Lower lobe of right lung (tissue), 2 donors: Measurements from ENCODE around the gene EYA2. TPM values are rescaled to one million over a fixed set of nuclear protein-coding genes. Genes with fewer than 3 reads are reported as not detected.

Experiments
- ATAC-seq, 2 donors: fragments of 200-7000 bp; cut with Tn5 transposase; one replicate each; pipeline ENCODE4 v1.9.1; 2020 to 2022; ENCODE audit warnings: mild to moderate bottlenecking in 2 of 2, moderate library complexity in 2 of 2
- DNase-seq: peaks from one replicate; pipeline ENCODE4 v3.0.0-alpha.2; 2020
- H3K27ac ChIP-seq: fragments of 200-600 bp; one replicate; pipeline ENCODE4 v1.8.0; 2022
- H3K27me3 ChIP-seq: fragments of 200-600 bp; one replicate; pipeline ENCODE4 v1.8.0; 2022; ENCODE audit warnings: low read depth
- H3K36me3 ChIP-seq: fragments of 200-600 bp; one replicate; pipeline ENCODE4 v1.8.0; 2022; ENCODE audit warnings: mild to moderate bottlenecking
- H3K4me1 ChIP-seq: fragments of 200-600 bp; one replicate; pipeline ENCODE4 v1.8.0; 2022
- H3K4me3 ChIP-seq: fragments of 200-600 bp; one replicate; pipeline ENCODE4 v1.8.0; 2022; ENCODE audit warnings: mild to moderate bottlenecking
- H3K9me3 ChIP-seq: fragments of 200-600 bp; one replicate; pipeline ENCODE4 v1.8.0; 2022
- CTCF ChIP-seq: fragments of 200-600 bp; IDR thresholded peaks from one replicate; pipeline ENCODE4 v1.8.0; 2022; ENCODE audit warnings: antibody characterized with exemption, mild to moderate bottlenecking
- intact Hi-C: fragments of 100-400 bp; cut with DNase I; formaldehyde crosslinking; loops from one replicate; pipeline ENCODE4 v1.11.0; 2022
- total RNA-seq: library from RNA; stranded (reverse); fragmentation: NEBNext Ultra II Directional; extraction: Animal tissue kit (Norgen Biotek cat#: 25700); gene quantifications from one replicate; pipeline ENCODE4 v1.2.1, GENCODE V29; 2021
- donor health status: DM: no; HTN: yes; CAD: no; lungs with severe emphysema.

Gene EYA2
- total RNA-seq, 1 donor from 2014 or later, result 3.5 TPM

DNA sequence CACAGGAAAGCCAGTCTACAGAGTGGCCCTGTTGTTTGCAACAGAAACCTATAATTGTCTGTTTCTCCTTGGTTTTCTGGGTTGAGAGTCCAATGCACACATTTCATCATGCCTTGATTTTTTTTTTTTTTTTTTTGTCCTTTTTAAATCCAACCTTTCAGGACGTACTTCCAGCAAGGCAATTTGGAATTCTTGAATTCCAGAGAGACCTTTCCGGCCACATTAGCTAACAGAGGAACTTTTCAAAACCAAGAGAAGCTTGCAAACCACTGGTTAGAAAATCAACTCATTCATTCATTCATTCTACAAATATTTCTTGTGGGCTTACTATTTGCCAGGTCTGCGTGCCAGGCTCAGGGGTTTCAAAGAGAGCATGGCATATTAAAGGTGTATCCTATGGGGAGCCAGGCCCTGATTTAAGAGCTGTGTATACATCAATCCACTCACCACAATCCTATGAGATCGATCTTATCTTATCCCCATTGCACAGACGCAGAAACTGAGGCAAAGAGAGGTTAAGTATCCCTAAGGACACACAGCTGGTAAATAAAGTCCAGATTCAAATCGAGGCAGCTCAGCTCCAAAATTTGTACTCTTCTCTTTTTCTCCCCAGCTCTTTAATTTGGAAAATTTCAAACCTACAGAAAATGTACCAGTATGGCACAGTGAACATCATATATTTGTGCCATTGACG, 43.0 kb downstream of the EYA2 start:
- peaks cover 9% of the 10 kb centered on the region for H3K27me3 ChIP-seq
- H3K4me3 ChIP-seq, result no peak overlapping the region
- H3K9me3 ChIP-seq, result no peaks in the 10 kb centered on the region
- DNase-seq (no peak), ATAC-seq (no peak)
- TF ChIP-seq CTCF, result no peak
- no peaks in the 10 kb centered on the region for H3K36me3 ChIP-seq
- no peaks in the 10 kb centered on the region for H3K4me1 ChIP-seq
- intact Hi-C loops, result no loop called here
- H3K27ac ChIP-seq, result no peak overlapping the region

- Histone ChIP-seq H3K4me3 (no peak overlapping the region), H3K27ac (no peak overlapping the region), H3K27me3 (peaks cover 5% of the 10 kb centered on the region), H3K9me3 (no peaks in the 10 kb centered on the region), H3K4me1 (no peaks in the 10 kb centered on the region), H3K36me3 (no peaks in the 10 kb centered on the region)
- intact Hi-C loops, result no loop called here
- ATAC-seq (no peak), DNase-seq (no peak)
- no peak for TF ChIP-seq CTCF
Observed at GRCh38 chr20:46938434-46938833, 43.8 kb downstream of the EYA2 start.

GRCh38 chr20:46939031-46939965, 44.7 kb downstream of the EYA2 start:
- DNase-seq (no peak), ATAC-seq (no peak)
- peaks cover 5% of the 10 kb centered on the region for H3K27me3 ChIP-seq
- H3K9me3 ChIP-seq, result no peaks in the 10 kb centered on the region
- H3K36me3 ChIP-seq, result no peaks in the 10 kb centered on the region
- no peaks in the 10 kb centered on the region for H3K4me1 ChIP-seq
- intact Hi-C loops, result no loop called here
- no peak overlapping the region for H3K4me3 ChIP-seq
- no peak for TF ChIP-seq CTCF
- H3K27ac ChIP-seq, result no peak overlapping the region

GRCh38 chr20:46940616-46941015, 46.0 kb downstream of the EYA2 start:
- no peak for DNase-seq
- intact Hi-C loops, result no loop called here
- H3K9me3 ChIP-seq, result no peaks in the 10 kb centered on the region
- H3K36me3 ChIP-seq, result no peaks in the 10 kb centered on the region
- peaks cover 5% of the 10 kb centered on the region for H3K27me3 ChIP-seq
- no peak for TF ChIP-seq CTCF
- H3K4me3 ChIP-seq, result no peak overlapping the region
- no peaks in the 10 kb centered on the region for H3K4me1 ChIP-seq
- H3K27ac ChIP-seq, result no peak overlapping the region
- no peak for ATAC-seq

- no peaks in the 10 kb centered on the region for H3K36me3 ChIP-seq
- no peak overlapping the region for H3K4me3 ChIP-seq
- no peak for TF ChIP-seq CTCF
- intact Hi-C loops, result no loop called here
- no peak overlapping the region for H3K27ac ChIP-seq
- DNase-seq (no peak), ATAC-seq (no peak)
- no peaks in the 10 kb centered on the region for H3K27me3 ChIP-seq
- H3K9me3 ChIP-seq, result no peaks in the 10 kb centered on the region
- no peaks in the 10 kb centered on the region for H3K4me1 ChIP-seq
Observed at GRCh38 chr20:46941404-46941803, 46.8 kb downstream of the EYA2 start.
